Spleen (tissue), 11 donors: Measurements from ENCODE around the gene OXER1. TPM values are rescaled to one million over a fixed set of nuclear protein-coding genes. Genes with fewer than 3 reads are reported as not detected.

Source experiments
- DNase-seq: peaks from one replicate; pipeline ENCODE4 v3.0.0-alpha.2; 2020
- H3K27ac ChIP-seq, 8 donors: fragments of 200-600 bp; sonication (generic) in 7 of 8; 1 replicate in 4 of 8; 2 replicates in 4 of 8; pipeline versions ENCODE4 v1.5.0 to v1.8.0; 2016 to 2021; ENCODE audit warnings: inconsistent platforms in 4 of 8, mild to moderate bottlenecking in 4 of 8, moderate library complexity in 1 of 8
- H3K27me3 ChIP-seq, 7 donors: fragments of 200-600 bp; sonication (generic) in 6 of 7; replicated peaks in 1 of 7; 1 replicate in 4 of 7; 2 replicates in 3 of 7; pipeline versions ENCODE4 v1.5.0 to v1.8.0; 2016 to 2021; ENCODE audit warnings: inconsistent platforms in 3 of 7, mild to moderate bottlenecking in 1 of 7
- H3K36me3 ChIP-seq, 6 donors: fragments of 200-600 bp; sonication (generic) in 5 of 6; 1 replicate in 4 of 6; 2 replicates in 2 of 6; pipeline versions ENCODE4 v1.5.0 to v1.8.0; 2016 to 2021; ENCODE audit warnings: inconsistent platforms in 2 of 6
- H3K4me1 ChIP-seq, 6 donors: fragments of 200-600 bp; sonication (generic) in 5 of 6; 1 replicate in 3 of 6; 2 replicates in 3 of 6; pipeline versions ENCODE4 v1.5.0 to v1.8.0; 2016 to 2021; ENCODE audit warnings: inconsistent platforms in 3 of 6
- H3K4me3 ChIP-seq, 8 donors: fragments of 200-600 bp; sonication (generic) in 7 of 8; 1 replicate in 4 of 8; 2 replicates in 4 of 8; pipeline versions ENCODE4 v1.5.0 to v1.8.0; 2016 to 2021; ENCODE audit warnings: inconsistent platforms in 4 of 8, mild to moderate bottlenecking in 4 of 8, moderate library complexity in 2 of 8
- H3K9me3 ChIP-seq, 8 donors: fragments of 200-600 bp; sonication (generic) in 7 of 8; 1 replicate in 4 of 8; 2 replicates in 4 of 8; pipeline versions ENCODE4 v1.5.0 to v1.8.0; 2016 to 2021; ENCODE audit warnings: inconsistent platforms in 4 of 8
- CTCF ChIP-seq, 11 experiments: fragments of 200-600 bp in 7 of 11; fragments of 450-650 bp in 4 of 11; sonication (generic) in 4 of 11; IDR thresholded peaks in 8 of 11; conservative IDR thresholded peaks in 3 of 11; 1 replicate in 7 of 11; 2 replicates in 4 of 11; pipeline versions ENCODE4 v1.4.0 to v1.8.0; 2016 to 2021; ENCODE audit warnings: antibody characterized with exemption in 11 of 11, inconsistent platforms in 4 of 11, mild to moderate bottlenecking in 1 of 11
- POLR2A ChIP-seq, 3 donors: fragments of 450-650 bp; IDR thresholded peaks; one replicate each; pipeline ENCODE4 v1.5.1; 2017; ENCODE audit warnings: antibody characterized with exemption in 3 of 3, mild to moderate bottlenecking in 1 of 3
- POLR2AphosphoS5 ChIP-seq, 3 donors: sonication (generic); formaldehyde crosslinking; IDR thresholded peaks; one replicate each; pipeline ENCODE4 v1.5.1; 2017; ENCODE audit warnings: antibody characterized with exemption in 3 of 3
- WGBS, 5 donors: extraction: QIAGEN DNeasy Blood & Tissue Kit in 3 of 5; methylation state at CpG; one replicate each; pipeline versions ENCODE4 v1.1.5 to v1.1.7; 2013 to 2018; 5-methylcytosine and 5-hydroxymethylcytosine counted together
- intact Hi-C: fragments of 100-400 bp; cut with DNase I; formaldehyde crosslinking; loops from one replicate; pipeline ENCODE4 v1.15.0; 2023; ENCODE audit warnings: low total_unique reads
- polyA plus RNA-seq, 3 donors: library from polyadenylated mRNA; stranded (reverse); fragments of 200-250 nt; gene quantifications; one replicate each; pipeline ENCODE4 v1.2.1, GENCODE V29; 2013
- total RNA-seq, 7 donors: library from RNA; depleted of rRNA in 3 of 7; stranded (reverse); fragments of >200 nt in 3 of 7; fragmentation: NEBNext Ultra II Directional in 4 of 7; extraction: Animal tissue kit (Norgen Biotek cat#: 25700) in 4 of 7; gene quantifications; one replicate each; pipeline versions ENCODE4 v1.1.0 to v1.2.1, GENCODE V29; 2016 to 2021
- donor health status: healthy with polysubstance abuse.
- donor health status: DM: no; HTN: no; CAD: no; lungs with moderate emphysema.
- donor health status: DM: no; HTN: no; CAD: no.
- donor health status: Bipolar disorder and iron deficiency.
- donor health status: healthy.
- donor health status: DM: no; HTN: no; CAD: no.
- donor health status: DM: yes; HTN: yes; CAD: no.

OXER1 gene
- total and polyA plus RNA-seq, 10 donors, result 1.3 to 6.3 (median 3.3) TPM

GRCh38 chr2:42744545-42745082 lies 19.3 kb downstream of the OXER1 start:
- H3K27me3 ChIP-seq, result no peaks in the 10 kb centered on the region
- 88 to 100% (median 90%) methylated on average over 3 of the region's 3 CpGs for WGBS, 5 donors
- H3K4me1 ChIP-seq, result no peaks in the 10 kb centered on the region
- H3K36me3 ChIP-seq, result peaks cover 0 to 20% (median 2%) of the 10 kb centered on the region in 6 donors
- H3K9me3 ChIP-seq, result no peaks in the 10 kb centered on the region
- intact Hi-C loops, result no loop called here
- H3K4me3 ChIP-seq, result no peak overlapping the region
- DNase-seq, result no peak
- no peak for TF ChIP-seq CTCF (IDR thresholded peaks at IDR 0.05 in 8 of 11, conservative IDR thresholded peaks at IDR 0.05 in 3 of 11)
- no peak for TF ChIP-seq POLR2A (IDR thresholded peaks at IDR 0.05)
- no peak for TF ChIP-seq POLR2AphosphoS5 (IDR thresholded peaks at IDR 0.05)
- H3K27ac ChIP-seq, result no peak overlapping the region

- Histone ChIP-seq H3K4me1 (no peaks in the 10 kb centered on the region), H3K9me3 (peaks cover 0 to 9% (median 3%) of the 10 kb centered on the region in 8 donors), H3K27ac (no peak overlapping the region), H3K4me3 (no peak overlapping the region), H3K27me3 (no peaks in the 10 kb centered on the region), H3K36me3 (peaks cover 0 to 21% (median 2%) of the 10 kb centered on the region in 6 donors)
- WGBS, 5 donors, result 94 to 100% (median 100%) methylated on average over 1 of the region's 1 CpG
- no peak for TF ChIP-seq POLR2A (IDR thresholded peaks at IDR 0.05)
- TF ChIP-seq CTCF (IDR thresholded peaks at IDR 0.05 in 8 of 11, conservative IDR thresholded peaks at IDR 0.05 in 3 of 11), result no peak
- no peak for TF ChIP-seq POLR2AphosphoS5 (IDR thresholded peaks at IDR 0.05)
- intact Hi-C loops, result no loop called here
- no peak for DNase-seq
These were observed 20.3 kb downstream of the OXER1 start for GRCh38 chr2:42743659-42743990.

GRCh38 chr2:42742740-42743658 lies 20.9 kb downstream of the OXER1 start:
- H3K27ac ChIP-seq, result no peak overlapping the region
- H3K27me3 ChIP-seq, result no peaks in the 10 kb centered on the region
- WGBS, 5 donors, result 60 to 85% (median 76%) methylated on average over 2 of the region's 2 CpGs
- no peaks in the 10 kb centered on the region for H3K4me1 ChIP-seq
- TF ChIP-seq POLR2A (IDR thresholded peaks at IDR 0.05) (no peak), CTCF (IDR thresholded peaks at IDR 0.05 in 8 of 11, conservative IDR thresholded peaks at IDR 0.05 in 3 of 11) (no peak), POLR2AphosphoS5 (IDR thresholded peaks at IDR 0.05) (no peak)
- no peak for DNase-seq
- no peak overlapping the region for H3K4me3 ChIP-seq
- H3K36me3 ChIP-seq, result peaks cover 0 to 28% (median 2%) of the 10 kb centered on the region in 6 donors
- peaks cover 0 to 15% (median 7%) of the 10 kb centered on the region in 8 donors for H3K9me3 ChIP-seq
- intact Hi-C loops, result no loop called here

GRCh38 chr2:42741140-42741539 lies 22.8 kb downstream of the OXER1 start:
- peaks cover 0 to 18% (median 7%) of the 10 kb centered on the region in 8 donors for H3K9me3 ChIP-seq
- H3K27me3 ChIP-seq, result no peaks in the 10 kb centered on the region
- no peak overlapping the region for H3K27ac ChIP-seq
- no peaks in the 10 kb centered on the region for H3K4me1 ChIP-seq
- WGBS, 5 donors, result 79 to 88% (median 81%) methylated on average over 3 of the region's 3 CpGs
- TF ChIP-seq CTCF (IDR thresholded peaks at IDR 0.05 in 8 of 11, conservative IDR thresholded peaks at IDR 0.05 in 3 of 11) (no peak), POLR2AphosphoS5 (IDR thresholded peaks at IDR 0.05) (no peak)
- no peak for DNase-seq
- peaks cover 0 to 36% (median 9%) of the 10 kb centered on the region in 6 donors for H3K36me3 ChIP-seq
- intact Hi-C loops, result no loop called here
- H3K4me3 ChIP-seq, result no peak overlapping the region
